ENCODE results near the gene OR52W1. TPM values are rescaled to one million over a fixed set of nuclear protein-coding genes. Genes with fewer than 3 reads are reported as not detected.

OR52W1 gene
- total RNA-seq, 3 donors from 2014 or later: not detected

DNA sequence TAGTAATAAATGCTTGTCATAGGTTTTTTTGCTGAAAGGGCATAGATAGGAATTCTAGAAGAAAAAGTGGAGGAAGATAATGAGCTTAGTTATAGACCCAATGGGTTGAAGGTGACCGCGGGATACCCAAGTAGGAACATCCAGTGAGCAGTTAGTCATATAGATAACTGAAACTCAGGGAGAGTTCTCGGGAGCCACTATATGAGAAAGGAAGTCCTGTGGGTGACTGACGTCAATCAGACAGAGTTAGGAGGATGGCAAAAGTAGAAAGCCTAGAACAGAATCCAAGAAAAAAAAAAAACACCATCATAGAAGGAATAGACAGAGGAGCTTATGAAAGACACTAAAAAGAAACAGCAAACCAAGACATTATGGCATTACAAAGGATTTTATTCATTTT, 38.2 kb downstream of the OR52W1 start:
- peaks cover 15% of the 10 kb centered on the region for H3K4me1 ChIP-seq (ENCODE audit: low read depth)
- intact Hi-C loops (cut with DNase I, micrococcal nuclease): no loop called here
- no peak for DNase-seq
- no peak overlapping the region for H3K4me3 ChIP-seq
- H3K36me3 ChIP-seq (ENCODE audit: low read depth): peaks cover 4% of the 10 kb centered on the region
- TF ChIP-seq, protein P1, sequence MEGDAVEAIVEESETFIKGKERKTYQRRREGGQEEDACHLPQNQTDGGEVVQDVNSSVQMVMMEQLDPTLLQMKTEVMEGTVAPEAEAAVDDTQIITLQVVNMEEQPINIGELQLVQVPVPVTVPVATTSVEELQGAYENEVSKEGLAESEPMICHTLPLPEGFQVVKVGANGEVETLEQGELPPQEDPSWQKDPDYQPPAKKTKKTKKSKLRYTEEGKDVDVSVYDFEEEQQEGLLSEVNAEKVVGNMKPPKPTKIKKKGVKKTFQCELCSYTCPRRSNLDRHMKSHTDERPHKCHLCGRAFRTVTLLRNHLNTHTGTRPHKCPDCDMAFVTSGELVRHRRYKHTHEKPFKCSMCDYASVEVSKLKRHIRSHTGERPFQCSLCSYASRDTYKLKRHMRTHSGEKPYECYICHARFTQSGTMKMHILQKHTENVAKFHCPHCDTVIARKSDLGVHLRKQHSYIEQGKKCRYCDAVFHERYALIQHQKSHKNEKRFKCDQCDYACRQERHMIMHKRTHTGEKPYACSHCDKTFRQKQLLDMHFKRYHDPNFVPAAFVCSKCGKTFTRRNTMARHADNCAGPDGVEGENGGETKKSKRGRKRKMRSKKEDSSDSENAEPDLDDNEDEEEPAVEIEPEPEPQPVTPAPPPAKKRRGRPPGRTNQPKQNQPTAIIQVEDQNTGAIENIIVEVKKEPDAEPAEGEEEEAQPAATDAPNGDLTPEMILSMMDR (IDR thresholded peaks at IDR 0.05): no peak
- ATAC-seq: no peak
- no peaks in the 10 kb centered on the region for H3K9me3 ChIP-seq

DNA sequence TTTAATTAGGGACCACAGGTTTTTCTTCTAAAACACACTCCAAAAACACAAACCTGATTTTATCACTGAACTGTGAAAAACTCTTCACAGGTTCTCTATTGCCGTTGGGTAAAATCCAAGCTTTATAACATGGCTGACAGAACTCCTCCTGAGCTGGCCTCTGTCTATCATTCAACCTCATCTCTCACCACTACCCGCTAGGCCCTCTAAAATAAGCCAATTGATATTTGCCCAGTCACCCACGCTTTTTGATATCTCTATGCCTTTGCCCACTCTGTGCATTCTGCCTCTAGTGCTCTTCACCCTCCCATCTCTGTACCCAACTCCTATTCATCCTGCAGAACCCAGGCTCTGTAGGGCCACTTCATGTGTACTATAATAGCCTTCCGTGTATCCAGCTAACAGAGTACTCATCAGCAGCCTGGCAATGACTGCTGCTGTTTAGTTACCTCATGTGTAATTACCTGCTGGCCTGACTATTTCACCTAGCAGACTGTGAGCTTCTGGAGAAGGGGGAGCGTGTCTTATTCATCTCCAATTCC, 38.8 kb downstream of the OR52W1 start:
- TF ChIP-seq, protein P1 (IDR thresholded peaks at IDR 0.05): no peak
- peaks cover 15% of the 10 kb centered on the region for H3K4me1 ChIP-seq (ENCODE audit: low read depth)
- DNase-seq: no peak
- no peak for ATAC-seq
- intact Hi-C loops (cut with DNase I, micrococcal nuclease): no loop called here
- H3K36me3 ChIP-seq (ENCODE audit: low read depth): peaks cover 4% of the 10 kb centered on the region
- no peaks in the 10 kb centered on the region for H3K9me3 ChIP-seq
- no peak overlapping the region for H3K4me3 ChIP-seq

DNA sequence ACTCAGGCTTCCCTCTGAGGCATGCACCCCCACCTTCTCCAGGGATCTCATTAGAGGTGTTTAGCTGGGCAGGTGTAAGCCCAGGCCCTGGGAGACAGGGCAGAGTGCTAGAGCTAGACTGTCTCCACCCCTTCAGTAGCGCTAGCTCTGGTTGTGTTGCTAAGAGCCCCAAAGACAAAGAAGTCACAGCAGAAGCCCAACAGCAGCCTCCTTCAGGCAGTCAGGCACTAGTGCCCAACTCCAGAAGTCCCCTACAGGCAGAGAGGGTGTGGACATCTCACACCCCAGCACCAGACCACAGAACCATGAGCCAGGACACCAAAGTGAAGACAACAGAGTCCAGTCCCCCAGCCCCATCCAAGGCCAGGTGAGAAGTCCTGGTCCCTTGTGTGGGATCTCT, 39.9 kb downstream of the OR52W1 start, which contains the start of gene CNGA4:
Gene CNGA4 (plus strand): TSS at position 188 of the 400 bp plus-strand sequence. CDS start 118 bp downstream, at position 306.
- Histone ChIP-seq H3K36me3 (ENCODE audit: low read depth) (peaks cover 4% of the 10 kb centered on the region), H3K9me3 (no peaks in the 10 kb centered on the region), H3K4me1 (ENCODE audit: low read depth) (peaks cover 5% of the 10 kb centered on the region), H3K4me3 (no peak within 1 kb of the TSS)
- ATAC-seq (no peak), DNase-seq (no peak)
- TF ChIP-seq, protein P1 (IDR thresholded peaks at IDR 0.05): no peak
- intact Hi-C loops (cut with DNase I, micrococcal nuclease): no loop called here

DNA sequence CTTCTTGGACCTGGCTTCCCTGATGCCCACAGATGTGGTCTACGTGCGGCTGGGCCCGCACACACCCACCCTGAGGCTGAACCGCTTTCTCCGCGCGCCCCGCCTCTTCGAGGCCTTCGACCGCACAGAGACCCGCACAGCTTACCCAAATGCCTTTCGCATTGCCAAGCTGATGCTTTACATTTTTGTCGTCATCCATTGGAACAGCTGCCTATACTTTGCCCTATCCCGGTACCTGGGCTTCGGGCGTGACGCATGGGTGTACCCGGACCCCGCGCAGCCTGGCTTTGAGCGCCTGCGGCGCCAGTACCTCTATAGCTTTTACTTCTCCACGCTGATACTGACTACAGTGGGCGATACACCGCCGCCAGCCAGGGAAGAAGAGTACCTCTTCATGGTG, 41.1 kb downstream of the OR52W1 start:
- Histone ChIP-seq H3K36me3 (ENCODE audit: low read depth) (no peaks in the 10 kb centered on the region), H3K9me3 (no peaks in the 10 kb centered on the region), H3K4me1 (ENCODE audit: low read depth) (no peaks in the 10 kb centered on the region), H3K4me3 (no peak overlapping the region)
- DNase-seq: no peak
- intact Hi-C loops (cut with DNase I, micrococcal nuclease): loop anchor here in 1 of 2 donors (10.0 kb wide), 1 partner anchor 75 kb away; no protein-coding TSS in a partner anchor
- TF ChIP-seq, protein P1 (IDR thresholded peaks at IDR 0.05): no peak
- no peak for ATAC-seq

DNA sequence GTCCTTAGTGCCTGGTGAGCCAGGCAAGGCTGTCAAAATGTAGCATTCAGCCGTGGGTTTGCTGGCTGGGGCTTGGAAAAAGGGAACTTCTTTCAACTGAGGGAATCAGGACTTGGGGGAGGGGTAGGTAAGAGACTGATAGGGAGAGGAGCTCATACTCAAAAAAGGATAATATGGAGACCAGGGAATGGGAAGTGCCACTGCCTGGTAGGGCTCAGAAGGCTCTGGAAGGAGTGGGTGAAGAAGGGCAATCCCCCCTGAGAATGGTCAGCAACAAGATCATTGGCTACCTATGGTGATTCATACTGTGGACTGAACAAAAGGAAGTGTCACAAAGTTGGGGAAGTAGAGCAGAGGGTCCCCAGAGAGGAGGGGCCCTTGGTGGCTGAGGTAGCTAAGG, 41.8 kb downstream of the OR52W1 start:
- intact Hi-C loops (cut with DNase I, micrococcal nuclease): loop anchor here in 1 of 2 donors (10.0 kb wide), 1 partner anchor 74 kb away; no protein-coding TSS in a partner anchor
- TF ChIP-seq, protein P1 (IDR thresholded peaks at IDR 0.05): no peak
- Histone ChIP-seq H3K36me3 (ENCODE audit: low read depth) (no peaks in the 10 kb centered on the region), H3K4me1 (ENCODE audit: low read depth) (no peaks in the 10 kb centered on the region), H3K9me3 (no peaks in the 10 kb centered on the region), H3K4me3 (no peak overlapping the region)
- no peak for ATAC-seq
- no peak for DNase-seq

Data from mucosa of descending colon (tissue), 3 donors.